Fibroblast of peridontal ligament (primary cell): ENCODE data around the gene CAPZB.

Source experiments
- DNase-seq: peaks from one replicate; pipeline ENCODE4 v3.0.0-alpha.2; 2010; ENCODE audit errors: extremely low read depth

Gene CAPZB

GRCh38 chr1:19385221-19385620 is 100.1 kb downstream of the CAPZB start:
- no peak for DNase-seq

DNA sequence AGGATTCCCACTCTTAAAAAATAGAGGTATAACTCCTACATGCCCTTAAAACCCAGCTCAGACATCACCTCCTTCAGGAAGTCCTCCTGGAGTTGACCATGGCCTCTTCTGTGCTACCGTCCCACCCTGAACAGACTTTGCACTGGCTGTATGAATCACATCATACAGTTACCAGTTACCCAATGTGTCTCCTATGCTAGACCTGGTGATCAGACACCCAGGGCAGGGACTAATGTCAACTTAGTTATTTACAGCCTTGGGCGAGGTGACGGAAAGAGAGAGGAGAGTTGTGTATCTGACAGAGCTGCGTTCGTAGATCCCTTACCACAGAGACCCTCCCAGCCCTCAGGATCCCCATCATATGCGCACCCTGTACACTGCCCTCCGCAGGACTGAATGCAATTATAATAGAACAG is 100.6 kb downstream of the CAPZB start:
- DNase-seq: no peak

- no peak for DNase-seq
Observed at GRCh38 chr1:19384113-19384512, 101.2 kb downstream of the CAPZB start.

- DNase-seq: no peak
Observed at GRCh38 chr1:19382222-19382621, 103.1 kb downstream of the CAPZB start.

- no peak for DNase-seq
Observed at GRCh38 chr1:19381261-19381660, 104.1 kb downstream of the CAPZB start.

- DNase-seq: no peak
Observed at GRCh38 chr1:19377812-19378718, 107.3 kb downstream of the CAPZB start.

- no peak for DNase-seq
Observed at GRCh38 chr1:19376428-19377372, 108.6 kb downstream of the CAPZB start.

DNA sequence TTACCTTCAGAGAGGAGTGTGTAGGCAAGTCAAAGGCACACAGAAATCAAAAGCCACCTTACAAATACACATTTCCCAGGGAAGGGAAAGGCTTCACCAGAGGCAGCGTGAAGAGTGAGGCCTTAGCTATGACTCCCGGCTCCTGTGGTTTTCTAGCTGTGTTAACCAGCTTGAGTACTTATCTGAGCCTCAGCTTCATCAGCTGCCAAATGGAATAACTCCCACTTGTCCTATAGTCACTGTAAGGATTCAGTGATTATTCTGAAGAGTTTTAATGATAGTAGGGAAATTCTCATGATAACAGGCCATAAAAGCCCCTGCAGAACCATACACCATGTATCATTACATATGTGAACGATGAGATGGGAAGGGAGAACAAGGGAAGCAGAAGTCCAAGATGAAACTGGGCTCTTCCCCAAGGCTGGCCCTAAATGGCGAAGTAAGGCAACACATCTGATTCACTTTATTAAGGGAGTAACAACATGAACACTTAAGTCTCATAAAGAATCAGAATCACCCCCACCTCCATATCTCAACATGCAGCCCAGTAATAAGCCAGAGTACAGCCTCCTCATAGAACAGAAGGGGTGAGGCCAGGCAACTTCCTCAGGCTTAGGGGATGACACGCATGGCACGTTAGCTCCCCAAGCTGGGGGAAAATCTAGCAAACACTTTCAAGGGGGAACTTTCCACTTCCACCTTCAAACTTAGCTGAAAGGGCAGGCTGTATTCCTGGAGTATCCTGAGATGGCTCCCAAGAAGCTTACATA is 109.5 kb downstream of the CAPZB start:
- no peak for DNase-seq

- no peak for DNase-seq
Observed at GRCh38 chr1:19374926-19375325, 110.4 kb downstream of the CAPZB start.

DNA sequence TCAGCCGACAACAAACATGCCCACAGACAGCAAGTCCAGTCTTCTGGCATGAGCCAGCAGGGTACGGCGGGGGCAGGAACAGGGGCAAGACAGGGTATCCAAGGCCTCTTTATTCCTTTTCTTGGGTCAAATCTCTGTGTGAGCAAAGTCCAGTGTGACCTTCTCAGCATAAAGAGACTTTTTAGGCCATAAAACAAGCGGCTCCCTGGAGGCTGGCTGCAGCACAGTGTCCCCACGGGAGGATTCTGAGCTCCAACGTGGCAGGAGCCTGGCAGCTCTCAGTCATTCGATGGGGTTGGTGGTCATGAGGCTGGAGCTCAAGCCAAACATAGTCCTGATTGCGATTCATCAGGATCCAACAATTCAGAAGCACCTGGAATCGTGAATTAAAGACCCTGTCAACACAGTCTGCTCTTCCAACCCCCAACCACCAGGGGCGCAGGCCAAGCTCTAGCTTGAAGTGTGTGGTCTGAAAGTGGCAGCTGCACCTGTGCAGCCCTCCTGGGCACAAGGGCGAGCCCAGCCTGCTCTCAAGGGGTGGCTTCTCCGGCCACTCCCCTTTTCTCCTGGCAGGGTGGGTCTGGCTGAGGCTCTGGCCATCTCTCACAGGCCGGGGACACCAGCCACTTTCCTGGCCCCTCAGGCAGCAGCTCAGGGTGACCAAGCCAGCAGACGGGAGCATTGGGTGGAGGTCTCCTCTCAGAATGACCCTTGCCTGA is 111.1 kb downstream of the CAPZB start:
- no peak for DNase-seq

DNA sequence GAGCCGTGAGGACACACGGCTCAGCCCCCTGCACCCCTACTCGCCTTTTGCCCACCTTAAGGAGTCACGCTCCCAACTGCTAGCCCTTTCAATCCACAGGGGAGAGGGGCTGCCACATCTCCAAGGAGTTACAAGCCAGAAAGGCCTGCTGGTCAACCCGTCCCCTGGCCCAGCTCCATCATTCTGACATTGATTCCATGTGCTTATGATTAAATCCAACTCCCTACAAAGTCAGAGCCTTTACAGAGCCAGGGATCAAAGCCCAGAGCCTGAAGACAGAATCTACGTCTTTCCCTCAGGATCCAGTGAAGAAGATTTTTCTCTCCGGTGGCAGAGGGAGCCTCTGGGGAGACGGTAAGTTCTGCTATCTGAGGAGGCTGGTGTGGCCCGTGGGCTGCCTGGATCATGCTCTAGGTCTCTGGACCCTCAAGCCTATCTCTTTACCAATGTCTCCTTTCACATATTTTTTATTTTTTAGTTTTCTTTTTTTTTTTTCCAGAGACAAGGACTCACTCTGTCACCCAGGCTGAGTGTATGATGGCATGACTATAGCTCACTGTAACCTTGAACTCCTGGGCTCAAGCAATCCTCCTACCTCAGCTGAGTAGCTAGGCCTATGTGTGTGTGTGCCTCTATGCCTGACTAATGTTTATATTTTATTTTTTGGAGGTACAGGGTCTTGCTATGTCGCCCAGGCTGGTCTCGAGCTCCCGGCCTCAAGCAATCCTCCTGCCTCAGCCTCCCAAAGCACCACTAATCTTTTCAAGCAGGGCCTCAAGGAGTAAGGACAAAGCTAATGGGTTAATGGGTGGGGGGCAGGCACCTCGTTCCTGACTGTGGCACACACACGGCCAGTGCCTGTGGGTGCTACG is 111.9 kb downstream of the CAPZB start:
- peak; percentile 70 for DNase-seq

GRCh38 chr1:19372602-19373001 is 112.7 kb downstream of the CAPZB start:
- DNase-seq: no peak

DNA sequence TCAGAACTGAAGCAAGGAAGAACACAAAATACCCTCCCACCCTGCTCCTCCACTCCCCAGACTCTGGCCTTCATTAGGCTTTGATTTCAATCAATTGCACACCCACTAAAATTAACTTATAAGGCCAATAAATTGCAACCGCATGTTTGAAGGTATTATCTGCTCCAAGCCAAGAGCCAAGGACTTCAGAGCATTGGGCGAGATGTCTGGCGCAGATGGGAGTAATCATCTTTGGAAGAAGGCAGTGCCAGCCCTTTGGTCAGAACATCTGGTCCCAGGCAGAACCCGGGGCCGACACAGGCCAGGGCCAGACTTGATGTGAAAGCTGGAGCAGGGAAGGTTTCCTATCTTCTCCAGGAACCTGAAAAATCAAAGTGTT is 113.2 kb downstream of the CAPZB start:
- DNase-seq: no peak

DNA sequence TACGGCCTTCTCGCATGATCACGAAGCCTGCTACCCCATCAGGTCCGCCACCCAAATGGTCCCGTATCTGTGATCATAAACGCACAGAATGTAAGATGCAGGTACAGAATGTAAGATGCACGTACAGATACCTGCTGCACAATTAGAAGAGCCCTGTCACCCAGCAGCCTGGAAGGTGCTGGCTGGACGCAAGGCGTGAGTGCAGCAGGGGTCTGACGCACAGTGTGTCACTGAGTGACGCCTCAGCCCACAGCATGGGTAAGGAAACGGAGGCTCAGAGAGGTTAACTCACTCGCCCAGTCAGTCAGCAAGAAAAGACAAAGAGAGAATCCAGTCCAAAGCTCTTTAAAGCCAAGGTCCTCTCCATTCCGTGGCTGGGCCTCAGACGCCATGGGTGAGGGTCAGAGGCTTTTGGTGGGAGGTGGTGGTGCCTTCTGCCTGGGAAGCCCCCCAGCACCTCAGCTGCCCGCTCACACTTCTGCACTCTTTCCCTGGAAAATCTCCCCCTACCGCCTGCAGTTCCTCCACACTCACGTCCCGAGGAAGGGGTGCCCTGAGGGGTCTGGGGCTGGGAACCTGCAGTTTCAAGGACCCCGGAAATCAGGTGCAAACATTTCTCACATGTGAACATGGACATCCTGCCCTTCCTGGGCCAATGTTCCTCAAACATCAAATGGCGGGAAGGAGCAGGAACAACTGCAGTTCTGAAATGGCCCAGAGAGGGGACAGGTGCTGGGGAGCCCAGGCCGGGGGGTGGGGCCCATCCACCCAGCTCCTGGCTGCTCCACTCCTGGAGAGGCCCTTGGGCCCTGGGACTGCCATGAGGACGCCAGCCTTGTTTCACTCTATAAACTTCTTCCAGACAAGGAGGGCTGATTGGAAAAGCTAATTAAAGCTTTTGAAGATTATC is 113.9 kb downstream of the CAPZB start:
- no peak for DNase-seq

GRCh38 chr1:19370453-19371170 is 114.7 kb downstream of the CAPZB start:
- no peak for DNase-seq

DNA sequence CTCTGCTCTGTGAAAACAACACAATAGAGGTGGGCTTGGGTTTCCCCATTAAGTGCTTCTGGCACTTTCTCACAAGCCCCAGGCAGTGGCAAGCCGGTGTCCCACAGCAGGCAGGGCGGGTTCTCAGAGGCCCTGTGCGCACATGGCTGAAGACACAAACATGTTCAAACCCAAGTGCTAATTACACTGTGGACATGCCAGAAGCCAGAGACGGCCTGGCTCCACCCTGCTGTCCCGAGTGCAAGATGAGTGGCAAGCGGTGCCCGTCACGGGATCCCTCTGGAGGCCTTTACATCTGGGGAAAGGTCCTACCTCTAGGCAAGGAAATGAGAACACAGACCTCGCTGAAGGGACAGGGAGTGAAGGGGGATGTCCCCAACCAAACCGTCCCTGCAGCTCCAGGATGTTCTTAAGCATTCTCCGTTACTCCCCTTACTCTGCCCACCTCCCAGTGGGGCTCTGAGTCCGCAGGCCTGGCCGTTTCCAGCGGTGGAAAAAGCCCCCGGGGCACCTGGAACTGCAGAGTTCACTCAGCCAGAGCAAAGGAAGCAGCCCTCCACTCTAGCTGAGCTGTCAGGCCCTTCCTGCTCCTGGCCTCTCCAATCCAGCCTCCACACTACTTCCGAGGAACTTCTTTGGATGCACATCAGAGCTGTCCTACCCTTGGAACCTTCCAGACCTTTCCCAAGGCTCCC is 115.8 kb downstream of the CAPZB start:
- DNase-seq: no peak

GRCh38 chr1:19368964-19369363 is 116.4 kb downstream of the CAPZB start:
- no peak for DNase-seq

DNA sequence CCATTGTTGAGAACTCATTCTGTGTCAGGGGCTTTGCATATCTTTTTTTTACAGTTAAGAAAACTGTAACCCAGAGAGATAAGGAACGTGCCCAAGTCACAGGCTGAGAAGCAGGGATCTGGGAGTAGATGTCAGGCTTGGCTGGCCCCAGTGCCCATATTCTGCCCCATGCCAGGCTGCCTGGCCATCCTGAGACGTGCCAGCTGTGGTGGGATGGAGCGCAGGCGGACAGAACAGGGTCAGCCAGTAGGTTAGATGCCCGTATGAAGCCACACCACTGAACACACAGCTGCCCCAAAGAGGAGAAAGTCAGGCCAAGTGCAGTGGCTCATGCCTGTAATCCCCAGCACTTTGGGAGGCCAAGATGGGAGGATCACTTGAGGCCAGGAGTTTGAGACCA is 117.3 kb downstream of the CAPZB start:
- no peak for DNase-seq
